Liver (tissue), 9 donors: ENCODE data around the gene TRIM41. TPM values are rescaled to one million over a fixed set of nuclear protein-coding genes. Genes with fewer than 3 reads are reported as not detected.
"Not testable (repeated sequence)": the region's sequence is repeated elsewhere in the genome, so short reads cannot be mapped to it uniquely, and the experiment has no call there.

ENCODE experiments used
- DNase-seq: peaks from one replicate; pipeline ENCODE4 v3.0.0-alpha.2; 2017; ENCODE audit warnings: low spot score
- H3K27ac ChIP-seq, 2 donors: one replicate each; pipeline ENCODE4 v1.7.0; 2013; ENCODE audit warnings: inconsistent platforms in 2 of 2, low read length in 2 of 2, control low read depth in 1 of 2, low read depth in 1 of 2, mild to moderate bottlenecking in 1 of 2
- H3K27me3 ChIP-seq, 4 donors: one replicate each; pipeline versions ENCODE4 v1.6.1 to v1.7.0; 2013; ENCODE audit warnings: low read length in 3 of 4, inconsistent platforms in 1 of 4, mild to moderate bottlenecking in 1 of 4, moderate library complexity in 1 of 4; ENCODE audit not compliant: control insufficient read depth in 4 of 4, insufficient read depth in 4 of 4
- H3K36me3 ChIP-seq, 4 donors: one replicate each; pipeline versions ENCODE4 v1.6.1 to v1.7.0; 2013; ENCODE audit warnings: low read length in 3 of 4, mild to moderate bottlenecking in 3 of 4, low read depth in 1 of 4, moderate library complexity in 1 of 4; ENCODE audit not compliant: control insufficient read depth in 4 of 4, insufficient read depth in 3 of 4
- H3K4me1 ChIP-seq, 4 donors: one replicate each; pipeline versions ENCODE4 v1.6.1 to v1.7.0; 2013; ENCODE audit warnings: low read length in 3 of 4, mild to moderate bottlenecking in 3 of 4, moderate library complexity in 1 of 4; ENCODE audit not compliant: control insufficient read depth in 4 of 4, insufficient read depth in 4 of 4
- H3K4me3 ChIP-seq, 3 donors: one replicate each; pipeline versions ENCODE4 v1.6.1 to v1.7.0; 2013; ENCODE audit warnings: low read length in 3 of 3, control low read depth in 1 of 3, low read depth in 1 of 3, mild to moderate bottlenecking in 1 of 3
- H3K9ac ChIP-seq, 2 donors: one replicate each; pipeline ENCODE4 v1.7.0; 2013; ENCODE audit warnings: low read length in 2 of 2, mild to moderate bottlenecking in 2 of 2, moderate library complexity in 2 of 2, control low read depth in 1 of 2, low read depth in 1 of 2
- H3K9me3 ChIP-seq, 4 donors: one replicate each; pipeline versions ENCODE4 v1.6.1 to v1.7.0; 2013; ENCODE audit warnings: low read length in 3 of 4; ENCODE audit not compliant: control insufficient read depth in 4 of 4
- ATF3 ChIP-seq: IDR thresholded peaks from 2 replicates; pipeline ENCODE4 v1.6.1; 2016; ENCODE audit warnings: antibody characterized with exemption
- CTCF ChIP-seq: fragments of 150-350 bp; IDR thresholded peaks from 2 replicates; pipeline ENCODE4 v1.5.1; 2017; ENCODE audit warnings: improper control_type of control experiment, low read depth, low read length; ENCODE audit not compliant: missing input control
- EGR1 ChIP-seq, 2 donors: IDR thresholded peaks; 2 replicates each; pipeline ENCODE4 v1.6.1; 2016 to 2018; ENCODE audit warnings: antibody characterized with exemption in 2 of 2, low read depth in 2 of 2
- FOXA1 ChIP-seq: IDR thresholded peaks from 2 replicates; pipeline ENCODE4 v1.6.1; 2016; ENCODE audit warnings: antibody characterized with exemption
- FOXA2 ChIP-seq: IDR thresholded peaks from 2 replicates; pipeline ENCODE4 v1.6.1; 2016; ENCODE audit warnings: antibody characterized with exemption
- GABPA ChIP-seq, 2 donors: IDR thresholded peaks in 1 of 2; conservative IDR thresholded peaks in 1 of 2; 2 replicates each; pipeline ENCODE4 v1.6.1; 2016; ENCODE audit warnings: antibody characterized with exemption in 2 of 2, mild to moderate bottlenecking in 1 of 2, moderate library complexity in 1 of 2
- HNF4G ChIP-seq: IDR thresholded peaks from 2 replicates; pipeline ENCODE4 v1.6.1; 2016; ENCODE audit warnings: antibody characterized with exemption
- JUND ChIP-seq, 2 donors: IDR thresholded peaks; 2 replicates each; pipeline ENCODE4 v1.6.1; 2016; ENCODE audit warnings: antibody characterized with exemption in 2 of 2
- MAX ChIP-seq: IDR thresholded peaks from 2 replicates; pipeline ENCODE4 v1.6.1; 2016; ENCODE audit warnings: antibody characterized with exemption
- NR2F2 ChIP-seq: IDR thresholded peaks from 2 replicates; pipeline ENCODE4 v1.6.1; 2016; ENCODE audit warnings: antibody characterized with exemption
- RAD21 ChIP-seq, 2 donors: IDR thresholded peaks; 2 replicates each; pipeline ENCODE4 v1.6.1; 2016; ENCODE audit warnings: antibody characterized with exemption in 2 of 2, mild to moderate bottlenecking in 2 of 2
- RXRA ChIP-seq, 2 donors: IDR thresholded peaks; 2 replicates each; pipeline ENCODE4 v1.6.1; 2017 to 2018; ENCODE audit warnings: antibody characterized with exemption in 2 of 2, mild to moderate bottlenecking in 1 of 2
- SP1 ChIP-seq: IDR thresholded peaks from 2 replicates; pipeline ENCODE4 v1.6.1; 2018; ENCODE audit warnings: antibody characterized with exemption, mild to moderate bottlenecking
- TAF1 ChIP-seq: conservative IDR thresholded peaks from 2 replicates; pipeline ENCODE4 v1.6.1; 2016; ENCODE audit warnings: antibody characterized with exemption, mild to moderate bottlenecking
- YY1 ChIP-seq: IDR thresholded peaks from 2 replicates; pipeline ENCODE4 v1.6.1; 2016; ENCODE audit warnings: antibody characterized with exemption, mild to moderate bottlenecking
- WGBS: extraction: QIAGEN DNeasy Blood & Tissue Kit; methylation state at CpG from one replicate; pipeline ENCODE4 v1.1.7; 2013; 5-methylcytosine and 5-hydroxymethylcytosine counted together
- polyA plus RNA-seq, 2 donors: library from polyadenylated mRNA; stranded (reverse) in 1 of 2; unstranded in 1 of 2; fragments of 200-250 nt in 1 of 2; fragments of >200 nt in 1 of 2; fragmentation: Nextera tagmentation in 1 of 2; extraction: Ambion mirVana in 1 of 2; gene quantifications; one replicate each; pipeline versions ENCODE4 v1.2.1 to v1.2.3, GENCODE V29; 2013 to 2015
- total RNA-seq, 2 donors: library from RNA; depleted of rRNA; stranded (reverse); fragments of >200 nt; gene quantifications; one replicate each; pipeline ENCODE4 v1.2.3, GENCODE V29; 2014
- TF ChIP-seq, protein P1 (sequence below): IDR thresholded peaks from 2 replicates; pipeline ENCODE4 v1.6.1; 2016; ENCODE audit warnings: antibody characterized with exemption, mild to moderate bottlenecking
- donor health status: healthy.
- donor health status: healthy.
- donor health status: healthy.
- donor health status: healthy.
- donor health status: healthy.

TRIM41 gene
- total and polyA plus RNA-seq, 4 donors, result 2.8 to 14.1 (median 11.0) TPM

DNA sequence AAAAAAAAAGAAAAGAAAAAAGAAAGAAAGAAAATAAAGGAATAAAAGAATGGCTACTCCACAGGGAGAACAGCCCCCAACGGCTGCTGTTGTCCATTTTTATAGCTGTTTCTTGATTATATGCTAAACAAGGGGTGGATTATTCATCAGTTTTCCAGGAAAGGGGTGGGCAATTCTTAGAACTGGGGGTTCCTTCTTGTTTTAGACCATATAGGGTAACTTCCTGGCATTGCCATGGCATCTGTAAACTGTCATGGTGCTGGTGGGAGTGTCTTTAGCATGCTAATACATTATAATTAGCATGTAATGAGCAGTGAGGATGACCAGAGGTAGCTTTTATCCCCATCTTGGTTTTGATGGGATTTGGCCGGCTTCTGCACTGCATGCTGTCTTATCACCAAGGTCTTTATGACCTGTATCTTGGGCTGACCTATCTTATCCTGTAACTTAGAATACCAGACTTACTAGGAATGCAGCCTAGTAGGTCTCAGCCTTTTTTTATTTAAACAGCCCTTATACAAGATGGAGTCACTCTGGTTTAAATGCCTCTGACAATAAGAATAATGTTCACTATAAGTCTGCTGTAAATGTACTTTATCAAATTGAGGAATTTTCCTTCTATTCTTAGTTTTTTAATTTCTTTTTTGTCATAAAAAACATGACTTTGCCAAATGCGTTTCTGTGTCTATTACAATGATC, 46.7 kb upstream of the TRIM41 start:
- Histone ChIP-seq H3K27ac (no peak overlapping the region), H3K36me3 (no peaks in the 10 kb centered on the region), H3K4me3 (no peak overlapping the region), H3K4me1 (no peaks in the 10 kb centered on the region), H3K9ac (no peak overlapping the region), H3K27me3 (peaks cover 2 to 5% (median 3%) of the 10 kb centered on the region in 4 donors), H3K9me3 (peaks cover 0 to 1% (median 0%) of the 10 kb centered on the region in 4 donors)
- 67% methylated on average over 3 of the region's 3 CpGs for WGBS
- DNase-seq, result no peak
- TF ChIP-seq EGR1 (IDR thresholded peaks at IDR 0.05; ENCODE audit: low read depth in 2 of 2) (no peak), JUND (IDR thresholded peaks at IDR 0.05) (no peak), RXRA (IDR thresholded peaks at IDR 0.05) (no peak), FOXA1 (no peak), ATF3 (no peak), HNF4G (no peak), YY1 (no peak), SP1 (no peak), FOXA2 (no peak), CTCF (no peak), GABPA (IDR thresholded peaks at IDR 0.05 in 1 of 2, conservative IDR thresholded peaks at IDR 0.05 in 1 of 2) (no peak)

- 70% methylated on average over 14 of the region's 14 CpGs for WGBS
- H3K4me1 ChIP-seq, H3K27me3 ChIP-seq, H3K36me3 ChIP-seq, H3K4me3 ChIP-seq, H3K27ac ChIP-seq, H3K9ac ChIP-seq, DNase-seq, H3K9me3 ChIP-seq: not testable (repeated sequence)
These were observed 45.5 kb upstream of the TRIM41 start for GRCh38 chr5:181177559-181177958.

- WGBS, result 41% methylated on average over 25 of the region's 25 CpGs
- Histone ChIP-seq H3K4me1 (peaks cover 0 to 11% (median 0%) of the 10 kb centered on the region in 4 donors), H3K9me3 (no peaks in the 10 kb centered on the region), H3K27ac (no peak overlapping the region), H3K9ac (no peak overlapping the region), H3K36me3 (no peaks in the 10 kb centered on the region), H3K4me3 (no peak overlapping the region), H3K27me3 (no peaks in the 10 kb centered on the region)
- TF ChIP-seq RAD21 (IDR thresholded peaks at IDR 0.05) (peak; percentile 92 to 94), FOXA1 (no peak), EGR1 (IDR thresholded peaks at IDR 0.05; ENCODE audit: low read depth in 2 of 2) (no peak), FOXA2 (no peak), MAX (no peak), SP1 (no peak), RXRA (IDR thresholded peaks at IDR 0.05) (no peak), TAF1 (no peak), GABPA (IDR thresholded peaks at IDR 0.05 in 1 of 2, conservative IDR thresholded peaks at IDR 0.05 in 1 of 2) (no peak), CTCF (peak; percentile 70), NR2F2 (no peak), ATF3 (no peak)
- TF ChIP-seq, protein P1, sequence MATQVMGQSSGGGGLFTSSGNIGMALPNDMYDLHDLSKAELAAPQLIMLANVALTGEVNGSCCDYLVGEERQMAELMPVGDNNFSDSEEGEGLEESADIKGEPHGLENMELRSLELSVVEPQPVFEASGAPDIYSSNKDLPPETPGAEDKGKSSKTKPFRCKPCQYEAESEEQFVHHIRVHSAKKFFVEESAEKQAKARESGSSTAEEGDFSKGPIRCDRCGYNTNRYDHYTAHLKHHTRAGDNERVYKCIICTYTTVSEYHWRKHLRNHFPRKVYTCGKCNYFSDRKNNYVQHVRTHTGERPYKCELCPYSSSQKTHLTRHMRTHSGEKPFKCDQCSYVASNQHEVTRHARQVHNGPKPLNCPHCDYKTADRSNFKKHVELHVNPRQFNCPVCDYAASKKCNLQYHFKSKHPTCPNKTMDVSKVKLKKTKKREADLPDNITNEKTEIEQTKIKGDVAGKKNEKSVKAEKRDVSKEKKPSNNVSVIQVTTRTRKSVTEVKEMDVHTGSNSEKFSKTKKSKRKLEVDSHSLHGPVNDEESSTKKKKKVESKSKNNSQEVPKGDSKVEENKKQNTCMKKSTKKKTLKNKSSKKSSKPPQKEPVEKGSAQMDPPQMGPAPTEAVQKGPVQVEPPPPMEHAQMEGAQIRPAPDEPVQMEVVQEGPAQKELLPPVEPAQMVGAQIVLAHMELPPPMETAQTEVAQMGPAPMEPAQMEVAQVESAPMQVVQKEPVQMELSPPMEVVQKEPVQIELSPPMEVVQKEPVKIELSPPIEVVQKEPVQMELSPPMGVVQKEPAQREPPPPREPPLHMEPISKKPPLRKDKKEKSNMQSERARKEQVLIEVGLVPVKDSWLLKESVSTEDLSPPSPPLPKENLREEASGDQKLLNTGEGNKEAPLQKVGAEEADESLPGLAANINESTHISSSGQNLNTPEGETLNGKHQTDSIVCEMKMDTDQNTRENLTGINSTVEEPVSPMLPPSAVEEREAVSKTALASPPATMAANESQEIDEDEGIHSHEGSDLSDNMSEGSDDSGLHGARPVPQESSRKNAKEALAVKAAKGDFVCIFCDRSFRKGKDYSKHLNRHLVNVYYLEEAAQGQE, result no peak
- peak; percentile 54 for DNase-seq
These were observed 41.2 kb upstream of the TRIM41 start for GRCh38 chr5:181181650-181182565.
